Loucy (cell line): Measurements from ENCODE around the gene PAFAH2.

Experiments used
- H2AFZ ChIP-seq: fragments of 200-600 bp; sonication (generic); 2 replicates; pipeline ENCODE4 v1.6.0; 2016; ENCODE audit warnings: antibody characterized with exemption, mild to moderate bottlenecking, low read length, moderate library complexity
- H3F3A ChIP-seq: fragments of 200-600 bp; 2 replicates; pipeline ENCODE4 v1.6.0; 2016; ENCODE audit warnings: antibody characterized with exemption, low read depth, mild to moderate bottlenecking
- H3K27me3 ChIP-seq: fragments of 200-600 bp; sonication (generic); 2 replicates; pipeline ENCODE4 v1.6.1; 2014; ENCODE audit warnings: low read length, mild to moderate bottlenecking; ENCODE audit not compliant: insufficient read depth, poor library complexity, severe bottlenecking
- H3K36me3 ChIP-seq: fragments of 200-600 bp; sonication (generic); 2 replicates; pipeline ENCODE4 v1.6.1; 2016; ENCODE audit warnings: low read length; ENCODE audit not compliant: insufficient read depth
- H3K4me1 ChIP-seq: fragments of 200-600 bp; sonication (generic); 2 replicates; pipeline ENCODE4 v1.5.1; 2014; ENCODE audit warnings: low read length, mild to moderate bottlenecking; ENCODE audit not compliant: insufficient read depth, poor library complexity, severe bottlenecking
- H3K4me2 ChIP-seq: fragments of 200-600 bp; sonication (generic); 2 replicates; pipeline ENCODE4 v1.6.0; 2014; ENCODE audit warnings: antibody characterized with exemption, low read length, low read depth, mild to moderate bottlenecking; ENCODE audit not compliant: poor library complexity, severe bottlenecking
- H3K4me3 ChIP-seq: fragments of 200-600 bp; sonication (generic); 2 replicates; pipeline ENCODE4 v1.5.1; 2014; ENCODE audit warnings: low read length, mild to moderate bottlenecking, mixed read lengths; ENCODE audit not compliant: poor library complexity, severe bottlenecking
- H3K79me2 ChIP-seq: fragments of 200-600 bp; sonication (generic); 2 replicates; pipeline ENCODE4 v1.6.1; 2014; ENCODE audit warnings: low read length; ENCODE audit not compliant: insufficient read depth
- H3K9ac ChIP-seq: fragments of 200-600 bp; sonication (generic); 2 replicates; pipeline ENCODE4 v1.6.0; 2014; ENCODE audit warnings: mild to moderate bottlenecking, low read depth, low read length, moderate library complexity; ENCODE audit not compliant: poor library complexity, severe bottlenecking
- H3K9me2 ChIP-seq: fragments of 200-600 bp; sonication (generic); replicated peaks from 2 replicates; pipeline ENCODE4 v1.6.1; 2016; ENCODE audit warnings: low read depth, low read length, mixed read lengths
- H3K9me3 ChIP-seq: fragments of 200-600 bp; sonication (generic); 2 replicates; pipeline ENCODE4 v1.6.1; 2014; ENCODE audit warnings: mild to moderate bottlenecking, antibody characterized with exemption, low read length, low read depth; ENCODE audit not compliant: insufficient read depth
- H4K20me1 ChIP-seq: fragments of 200-600 bp; sonication (generic); 2 replicates; pipeline ENCODE4 v1.6.0; 2014; ENCODE audit warnings: antibody characterized with exemption, low read length, mild to moderate bottlenecking; ENCODE audit not compliant: insufficient read depth, poor library complexity, severe bottlenecking
- CTCF ChIP-seq: fragments of 200-600 bp; sonication (generic); conservative IDR thresholded peaks from 2 replicates; pipeline ENCODE4 v1.5.1; 2014; ENCODE audit warnings: mild to moderate bottlenecking, antibody characterized with exemption, low read length
- EZH2phosphoT487 ChIP-seq: fragments of 200-600 bp; IDR thresholded peaks from 2 replicates; pipeline ENCODE4 v1.6.1; 2018; ENCODE audit warnings: antibody characterized with exemption, mild to moderate bottlenecking, moderate library complexity, borderline replicate concordance

The PAFAH2 gene

DNA sequence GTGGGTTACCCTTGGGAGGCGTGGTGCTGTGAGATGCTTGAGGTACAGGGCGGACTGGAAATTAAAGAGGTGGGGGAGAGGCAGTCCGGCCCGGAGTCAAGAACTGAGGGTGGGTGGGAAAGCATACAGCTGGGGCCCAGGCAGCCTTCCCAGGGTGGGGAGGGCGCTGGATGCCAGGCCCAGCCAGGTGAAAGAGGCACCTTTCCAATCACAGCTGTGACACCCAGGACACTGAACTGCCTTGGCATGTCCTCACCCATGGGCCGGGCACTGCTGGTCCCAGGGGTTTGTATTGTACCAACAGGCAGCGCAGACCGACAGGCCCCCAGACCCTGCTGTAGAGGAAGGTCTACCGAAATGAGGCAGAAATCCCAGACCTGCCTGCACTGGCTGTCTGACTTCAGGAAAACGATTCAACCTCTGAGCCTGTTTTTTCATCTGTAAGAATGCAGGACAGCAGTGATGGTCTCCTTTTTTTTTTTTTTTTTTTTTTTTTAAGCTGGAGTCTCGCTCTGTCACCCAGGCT, 39.0 kb upstream of the PAFAH2 start:
- peaks cover 8% of the 10 kb centered on the region for H3K27me3 ChIP-seq
- H3K9ac ChIP-seq, result no peak overlapping the region
- H2AFZ ChIP-seq, result no peak overlapping the region
- H3K4me1 ChIP-seq, result peaks cover 26% of the 10 kb centered on the region
- no peak overlapping the region for H3K4me3 ChIP-seq
- no peaks in the 10 kb centered on the region for H4K20me1 ChIP-seq
- H3K4me2 ChIP-seq, result peak overlapping the region; percentile 99
- no peaks in the 10 kb centered on the region for H3K9me3 ChIP-seq
- no peaks in the 10 kb centered on the region for H3K9me2 ChIP-seq
- no peaks in the 10 kb centered on the region for H3K79me2 ChIP-seq
- H3F3A ChIP-seq, result no peaks in the 10 kb centered on the region
- TF ChIP-seq CTCF (no peak), EZH2phosphoT487 (no peak)
- H3K36me3 ChIP-seq, result no peaks in the 10 kb centered on the region

- Histone ChIP-seq H3K27me3 (peaks cover 8% of the 10 kb centered on the region), H3K9me2 (no peaks in the 10 kb centered on the region)
- TF ChIP-seq EZH2phosphoT487 (no peak), CTCF (peak; percentile 96)
Measured at GRCh38 chr1:26035959-26036755, 38.3 kb upstream of the PAFAH2 start.

GRCh38 chr1:26035203-26035958, 37.5 kb upstream of the PAFAH2 start:
- H3K9ac ChIP-seq, result peak overlapping the region; percentile 81
- H3K4me2 ChIP-seq, result peak overlapping the region; percentile 99
- H3F3A ChIP-seq, result no peaks in the 10 kb centered on the region
- peak overlapping the region; percentile 99 for H2AFZ ChIP-seq
- no peaks in the 10 kb centered on the region for H3K36me3 ChIP-seq
- no peaks in the 10 kb centered on the region for H3K9me2 ChIP-seq
- H3K27me3 ChIP-seq, result peaks cover 8% of the 10 kb centered on the region
- H4K20me1 ChIP-seq, result no peaks in the 10 kb centered on the region
- H3K79me2 ChIP-seq, result no peaks in the 10 kb centered on the region
- TF ChIP-seq CTCF (peak; percentile 34; the same call in 1 of the 2 replicates), EZH2phosphoT487 (no peak)
- peak overlapping the region; percentile 92 for H3K4me3 ChIP-seq
- no peaks in the 10 kb centered on the region for H3K9me3 ChIP-seq
- peaks cover 29% of the 10 kb centered on the region for H3K4me1 ChIP-seq

More at GRCh38 chr1:26035959-26036755, 38.3 kb upstream of the PAFAH2 start:
- Histone ChIP-seq H3K4me1 (peaks cover 29% of the 10 kb centered on the region), H3K36me3 (no peaks in the 10 kb centered on the region), H3K79me2 (no peaks in the 10 kb centered on the region), H2AFZ (peak overlapping the region; percentile 99), H3K9ac (peak overlapping the region; percentile 81), H3F3A (no peaks in the 10 kb centered on the region), H3K4me2 (peak overlapping the region; percentile 99), H3K9me3 (no peaks in the 10 kb centered on the region), H3K4me3 (peak overlapping the region; percentile 92), H4K20me1 (no peaks in the 10 kb centered on the region)
